OCI-LY7 (cell line): ENCODE results near the gene MROH2B. TPM values are rescaled to one million over a fixed set of nuclear protein-coding genes. Genes with fewer than 3 reads are reported as not detected.

Experiments
- BruUV-seq: library from RNA; stranded (reverse); fragments of 400-500 nt; replicated peaks from 2 replicates; lab custom pipeline; 2021; lab: Mats Ljungman, UMichigan
- CTCF ChIA-PET: fragments of 300-600 bp; sonication (Branson Sonifier 250); formaldehyde crosslinking; loops from one replicate; lab custom pipeline; 2022; ENCODE audit warnings: antibody characterized with exemption; ENCODE audit not compliant: unreplicated experiment; lab: Charles Lee
- POLR2A ChIA-PET: fragments of 300-600 bp; sonication (Branson Sonifier 250); formaldehyde crosslinking; loops from one replicate; lab custom pipeline; 2022; ENCODE audit warnings: antibody characterized with exemption; lab: Charles Lee
- DNase-seq: peaks from one replicate; pipeline ENCODE4 v3.0.0-alpha.2; 2015; ENCODE audit warnings: low spot score
- H2AFZ ChIP-seq: fragments of 200-600 bp; sonication (generic), shearing (Covaris generic); 2 replicates; pipeline ENCODE4 v1.6.1; 2014; ENCODE audit warnings: mild to moderate bottlenecking, antibody characterized with exemption, low read length, moderate library complexity
- H3K27ac ChIP-seq: fragments of 200-600 bp; sonication (generic); 2 replicates; pipeline ENCODE4 v1.5.1; 2014; ENCODE audit warnings: mixed run types, low read depth, mild to moderate bottlenecking, moderate library complexity, low read length, inconsistent platforms; ENCODE audit not compliant: poor library complexity, severe bottlenecking
- H3K36me3 ChIP-seq: fragments of 200-600 bp; sonication (generic); 2 replicates; pipeline ENCODE4 v1.6.1; 2014; ENCODE audit warnings: mild to moderate bottlenecking, antibody characterized with exemption, low read length, moderate library complexity, mixed read lengths; ENCODE audit not compliant: insufficient read depth
- H3K4me1 ChIP-seq: fragments of 200-600 bp; sonication (generic); 2 replicates; pipeline ENCODE4 v1.5.1; 2014; ENCODE audit warnings: mild to moderate bottlenecking, low read length; ENCODE audit not compliant: insufficient read depth, poor library complexity, severe bottlenecking
- H3K4me2 ChIP-seq: fragments of 200-600 bp; sonication (generic); 2 replicates; pipeline ENCODE4 v1.6.1; 2014; ENCODE audit warnings: mild to moderate bottlenecking, low read length
- H3K4me3 ChIP-seq: fragments of 200-600 bp; sonication (generic); 2 replicates; pipeline ENCODE4 v1.5.1; 2014; ENCODE audit warnings: mild to moderate bottlenecking, low read depth, low read length; ENCODE audit not compliant: poor library complexity, severe bottlenecking
- H3K79me2 ChIP-seq: fragments of 200-600 bp; sonication (generic); 2 replicates; pipeline ENCODE4 v1.6.1; 2016; ENCODE audit warnings: low read depth, mild to moderate bottlenecking, low read length, moderate library complexity, mixed read lengths; ENCODE audit not compliant: insufficient read depth
- H3K9me2 ChIP-seq: fragments of 200-600 bp; sonication (generic); 2 replicates; pipeline ENCODE4 v1.6.1; 2016; ENCODE audit warnings: mild to moderate bottlenecking, low read length, mixed read lengths; ENCODE audit not compliant: insufficient read depth
- H3K9me3 ChIP-seq: fragments of 200-600 bp; sonication (generic); 2 replicates; pipeline ENCODE4 v1.6.1; 2014; ENCODE audit warnings: mild to moderate bottlenecking, mixed run types, low read length, mixed read lengths
- H4K20me1 ChIP-seq: fragments of 200-600 bp; sonication (generic); 2 replicates; pipeline ENCODE4 v1.6.1; 2014; ENCODE audit warnings: mild to moderate bottlenecking, antibody characterized with exemption, low read length, moderate library complexity, mixed read lengths; ENCODE audit not compliant: insufficient read depth
- EZH2phosphoT487 ChIP-seq: fragments of 200-600 bp; sonication (generic); IDR thresholded peaks from 2 replicates; pipeline ENCODE4 v1.6.1; 2018; ENCODE audit warnings: low read depth, borderline replicate concordance, mild to moderate bottlenecking, mixed run types, antibody characterized with exemption, low read length, moderate library complexity, mixed read lengths
- intact Hi-C: fragments of 100-400 bp; cut with micrococcal nuclease; formaldehyde crosslinking; loops from one replicate; pipeline ENCODE4 v1.10.0; 2022; ENCODE audit not compliant: unreplicated experiment
- total RNA-seq, 2 experiments: library from RNA; depleted of rRNA in 1 of 2; stranded (reverse); fragments of >200 nt in 1 of 2; shearing (Covaris generic) in 1 of 2; gene quantifications; 2 replicates each; pipeline ENCODE4 v1.2.3, GENCODE V29; 2014 to 2022
- TF ChIP-seq, protein P1 (sequence below): fragments of 200-600 bp; sonication (generic); conservative IDR thresholded peaks from 2 replicates; pipeline ENCODE4 v1.5.1; 2014; ENCODE audit warnings: mild to moderate bottlenecking, antibody characterized with exemption, low read length, moderate library complexity, mixed read lengths

MROH2B gene
- total RNA-seq, 2 experiments from 2014 or later, result not detected

DNA sequence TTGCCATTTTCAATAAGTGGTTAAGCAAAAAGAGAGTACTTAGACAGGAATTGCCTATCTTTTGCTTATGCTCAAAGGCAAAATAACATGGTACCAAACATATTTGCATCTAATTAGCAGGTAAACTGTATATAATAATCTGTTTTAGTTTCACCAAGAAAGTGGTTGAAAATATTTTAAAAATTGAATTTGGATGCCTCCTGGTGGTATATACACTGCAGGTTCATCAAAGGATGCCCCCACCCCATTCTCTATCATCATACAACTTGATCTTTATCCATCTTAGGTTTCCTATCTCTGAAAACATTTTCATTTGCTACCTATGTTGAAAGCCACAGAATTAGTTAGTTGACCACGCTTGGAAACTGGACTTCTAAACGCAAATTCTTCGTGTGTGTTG is 47.0 kb upstream of the MROH2B start:
- ChIA-PET POLR2A (no interaction called here), CTCF (no interaction called here)
- no TSS peak for BruUV-seq
- Histone ChIP-seq H3K4me3 (no peak overlapping the region), H4K20me1 (no peaks in the 10 kb centered on the region), H3K4me2 (no peak overlapping the region), H3K79me2 (no peaks in the 10 kb centered on the region), H2AFZ (no peak overlapping the region), H3K9me3 (no peaks in the 10 kb centered on the region), H3K36me3 (no peaks in the 10 kb centered on the region), H3K4me1 (no peaks in the 10 kb centered on the region), H3K27ac (no peak overlapping the region), H3K9me2 (no peaks in the 10 kb centered on the region)
- TF ChIP-seq, protein P1, sequence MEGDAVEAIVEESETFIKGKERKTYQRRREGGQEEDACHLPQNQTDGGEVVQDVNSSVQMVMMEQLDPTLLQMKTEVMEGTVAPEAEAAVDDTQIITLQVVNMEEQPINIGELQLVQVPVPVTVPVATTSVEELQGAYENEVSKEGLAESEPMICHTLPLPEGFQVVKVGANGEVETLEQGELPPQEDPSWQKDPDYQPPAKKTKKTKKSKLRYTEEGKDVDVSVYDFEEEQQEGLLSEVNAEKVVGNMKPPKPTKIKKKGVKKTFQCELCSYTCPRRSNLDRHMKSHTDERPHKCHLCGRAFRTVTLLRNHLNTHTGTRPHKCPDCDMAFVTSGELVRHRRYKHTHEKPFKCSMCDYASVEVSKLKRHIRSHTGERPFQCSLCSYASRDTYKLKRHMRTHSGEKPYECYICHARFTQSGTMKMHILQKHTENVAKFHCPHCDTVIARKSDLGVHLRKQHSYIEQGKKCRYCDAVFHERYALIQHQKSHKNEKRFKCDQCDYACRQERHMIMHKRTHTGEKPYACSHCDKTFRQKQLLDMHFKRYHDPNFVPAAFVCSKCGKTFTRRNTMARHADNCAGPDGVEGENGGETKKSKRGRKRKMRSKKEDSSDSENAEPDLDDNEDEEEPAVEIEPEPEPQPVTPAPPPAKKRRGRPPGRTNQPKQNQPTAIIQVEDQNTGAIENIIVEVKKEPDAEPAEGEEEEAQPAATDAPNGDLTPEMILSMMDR, result no peak
- TF ChIP-seq EZH2phosphoT487, result no peak
- intact Hi-C loops, result no loop called here
- no peak for DNase-seq

DNA sequence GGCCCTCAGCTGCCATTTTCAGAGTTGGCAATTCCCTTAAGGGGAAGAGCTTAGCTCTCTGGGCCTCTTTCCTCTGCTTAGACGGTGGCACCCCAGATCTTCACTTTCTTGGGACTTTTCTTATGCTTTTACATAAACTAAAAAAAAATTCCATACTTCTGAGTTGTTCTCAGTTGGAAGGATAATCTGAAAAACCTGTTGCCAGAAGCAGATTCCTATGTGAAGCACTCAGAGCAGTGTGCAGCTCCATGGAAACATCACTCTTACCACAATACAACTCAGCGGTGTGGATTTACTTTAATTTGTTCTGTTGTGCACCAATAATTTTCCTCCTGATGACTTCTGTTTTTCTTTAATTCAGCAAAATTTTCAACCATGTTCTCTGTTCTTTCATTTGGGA is 44.1 kb upstream of the MROH2B start:
- H3K27ac ChIP-seq, result no peak overlapping the region
- no peak for DNase-seq
- H3K4me3 ChIP-seq, result no peak overlapping the region
- CTCF ChIA-PET, result no interaction called here
- H3K4me1 ChIP-seq, result no peaks in the 10 kb centered on the region
- H2AFZ ChIP-seq, result no peak overlapping the region
- no peak overlapping the region for H3K4me2 ChIP-seq
- POLR2A ChIA-PET, result interaction anchor here (0.5 to 1.0 kb wide), 2 partner anchors 88 to 89 kb away, joined by 3 to 4 read pairs; no protein-coding TSS in a partner anchor
- H3K9me2 ChIP-seq, result no peaks in the 10 kb centered on the region
- no peaks in the 10 kb centered on the region for H4K20me1 ChIP-seq
- H3K9me3 ChIP-seq, result no peaks in the 10 kb centered on the region
- no TSS peak for BruUV-seq
- intact Hi-C loops, result no loop called here
- no peak for TF ChIP-seq EZH2phosphoT487
- TF ChIP-seq, protein P1, result no peak
- no peaks in the 10 kb centered on the region for H3K79me2 ChIP-seq
- no peaks in the 10 kb centered on the region for H3K36me3 ChIP-seq

DNA sequence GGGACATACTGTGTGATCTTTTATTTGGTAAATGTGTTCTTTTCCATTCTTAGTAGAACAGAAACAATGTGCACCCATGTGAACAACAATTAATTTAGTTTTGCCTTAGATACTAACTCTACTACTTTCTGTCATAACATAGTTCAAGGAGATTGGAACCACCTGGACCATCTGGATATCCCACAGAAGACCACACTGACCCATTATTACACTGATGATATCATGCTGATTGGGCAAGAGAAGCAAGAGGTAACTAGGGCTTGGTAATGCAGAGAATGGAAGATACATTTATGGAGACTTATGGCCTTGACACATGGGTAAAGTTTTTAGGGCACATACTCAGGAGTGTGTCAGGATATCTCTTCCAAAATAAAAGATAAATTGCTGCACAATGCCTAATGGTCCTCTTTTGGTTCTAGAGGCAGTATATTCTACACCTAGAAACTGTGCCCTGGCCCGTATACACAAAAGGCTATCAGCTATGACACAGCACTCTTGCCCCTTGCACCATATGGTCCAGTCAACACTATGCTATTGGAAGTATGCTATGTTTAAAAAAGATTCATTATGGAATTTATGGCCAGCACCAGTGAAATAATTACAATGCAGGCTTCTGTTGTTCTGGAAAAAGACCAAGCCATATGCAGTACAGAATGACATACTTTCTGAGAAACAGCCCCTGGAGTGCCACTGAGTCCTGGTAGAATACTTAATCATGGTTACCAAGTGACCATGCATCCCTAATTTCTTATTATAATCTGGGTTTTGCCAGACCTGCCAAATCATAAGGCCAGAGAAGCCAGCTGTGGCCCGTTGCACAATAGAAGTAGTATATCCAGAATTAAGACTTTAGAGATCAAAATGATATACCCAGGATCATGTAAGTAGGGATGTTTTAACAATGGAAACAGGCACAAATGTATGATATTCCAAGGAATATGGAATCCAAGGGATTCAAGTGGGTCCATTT is 41.6 kb upstream of the MROH2B start:
- no peaks in the 10 kb centered on the region for H3K79me2 ChIP-seq
- ChIA-PET POLR2A (no interaction called here), CTCF (no interaction called here)
- intact Hi-C loops, result no loop called here
- H3K4me1 ChIP-seq, result no peaks in the 10 kb centered on the region
- H3K9me2 ChIP-seq, result no peaks in the 10 kb centered on the region
- no TSS peak for BruUV-seq
- no peak for DNase-seq
- no peaks in the 10 kb centered on the region for H3K9me3 ChIP-seq
- no peak overlapping the region for H3K4me2 ChIP-seq
- H4K20me1 ChIP-seq, result no peaks in the 10 kb centered on the region
- no peak overlapping the region for H3K4me3 ChIP-seq
- H3K36me3 ChIP-seq, result no peaks in the 10 kb centered on the region
- H2AFZ ChIP-seq, result no peak overlapping the region
- H3K27ac ChIP-seq, result no peak overlapping the region
- TF ChIP-seq, protein P1, result no peak
- TF ChIP-seq EZH2phosphoT487, result no peak
